GM18868 (cell line): Measurements from ENCODE around the gene SNRPN.
"Not testable (repeated sequence)": the region's sequence is repeated elsewhere in the genome, so short reads cannot be mapped to it uniquely, and the experiment has no call there.

Experiments used
- ATAC-seq: cut with Tn5 transposase; IDR thresholded peaks from one replicate; pipeline ENCODE4 v1.9.1; 2021; ENCODE audit warnings: mild to moderate bottlenecking, moderate library complexity; ENCODE audit not compliant: unreplicated experiment

Gene SNRPN

DNA sequence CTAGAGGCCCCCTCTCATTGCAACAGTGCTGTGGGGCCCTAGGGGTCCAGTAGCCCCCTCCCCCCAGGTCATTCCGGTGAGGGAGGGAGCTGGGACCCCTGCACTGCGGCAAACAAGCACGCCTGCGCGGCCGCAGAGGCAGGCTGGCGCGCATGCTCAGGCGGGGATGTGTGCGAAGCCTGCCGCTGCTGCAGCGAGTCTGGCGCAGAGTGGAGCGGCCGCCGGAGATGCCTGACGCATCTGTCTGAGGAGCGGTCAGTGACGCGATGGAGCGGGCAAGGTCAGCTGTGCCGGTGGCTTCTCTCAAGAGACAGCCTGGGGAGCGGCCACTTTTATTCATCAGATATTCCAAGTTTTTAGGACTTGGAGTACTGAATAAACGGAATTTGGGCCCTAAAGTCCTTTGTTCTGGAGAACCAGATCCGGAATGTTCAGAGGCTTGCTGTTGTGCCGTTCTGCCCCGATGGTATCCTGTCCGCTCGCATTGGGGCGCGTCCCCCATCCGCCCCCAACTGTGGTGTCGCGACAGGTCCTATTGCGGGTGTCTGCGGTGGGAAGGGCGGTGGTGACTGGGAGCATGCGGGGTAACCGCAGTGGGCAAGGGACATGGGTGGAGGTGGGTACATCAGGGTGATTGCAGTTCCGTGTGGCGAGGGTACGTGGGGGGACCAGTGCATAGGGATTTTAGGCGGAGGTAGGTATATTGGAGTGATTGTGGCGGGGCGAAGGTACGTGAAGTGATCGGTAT, at the start of gene SNRPN, which contains the start of gene SNURF:
Gene SNRPN (plus strand): TSS at position 205 of the 748 bp plus-strand sequence. CDS start 19,467 bp downstream, outside the sequence.
Gene SNURF (plus strand): TSS at position 205 of the 748 bp plus-strand sequence. CDS start 62 bp downstream, at position 267.
- ATAC-seq, result peak; percentile 54

DNA sequence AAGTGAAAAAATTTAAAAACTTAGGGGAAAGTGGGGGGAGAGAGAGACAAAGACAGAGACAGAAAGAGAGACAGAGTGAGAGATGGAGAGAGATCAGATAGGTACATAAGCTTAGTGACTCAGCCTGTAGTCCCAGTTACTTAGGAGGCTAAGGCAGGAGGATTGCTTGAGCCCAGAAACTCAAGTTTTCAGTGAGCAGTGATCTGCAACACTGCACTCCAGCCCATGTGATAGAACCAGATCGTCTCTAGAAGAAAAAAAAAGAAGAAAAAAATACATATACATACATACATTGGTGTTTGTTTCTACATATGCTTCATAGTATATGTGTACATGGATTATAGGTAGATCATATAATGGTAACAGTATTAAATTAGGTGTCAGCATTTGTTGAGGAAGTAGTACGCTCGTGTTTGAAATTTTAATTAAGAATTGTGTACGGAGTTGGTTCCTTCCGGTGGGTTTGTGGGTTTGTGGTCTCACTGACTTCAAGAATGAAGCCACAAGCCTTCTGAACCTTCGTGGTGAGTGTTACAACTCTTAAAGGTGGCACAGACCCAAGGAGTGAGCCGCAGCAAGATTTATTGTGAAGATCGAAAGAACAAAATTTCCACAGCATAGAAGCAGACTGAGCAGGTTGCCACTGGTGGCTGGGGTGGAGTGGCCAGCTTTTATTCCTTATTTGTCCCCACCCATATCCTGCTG, 38.3 kb upstream of the SNRPN start:
- ATAC-seq, result no peak

DNA sequence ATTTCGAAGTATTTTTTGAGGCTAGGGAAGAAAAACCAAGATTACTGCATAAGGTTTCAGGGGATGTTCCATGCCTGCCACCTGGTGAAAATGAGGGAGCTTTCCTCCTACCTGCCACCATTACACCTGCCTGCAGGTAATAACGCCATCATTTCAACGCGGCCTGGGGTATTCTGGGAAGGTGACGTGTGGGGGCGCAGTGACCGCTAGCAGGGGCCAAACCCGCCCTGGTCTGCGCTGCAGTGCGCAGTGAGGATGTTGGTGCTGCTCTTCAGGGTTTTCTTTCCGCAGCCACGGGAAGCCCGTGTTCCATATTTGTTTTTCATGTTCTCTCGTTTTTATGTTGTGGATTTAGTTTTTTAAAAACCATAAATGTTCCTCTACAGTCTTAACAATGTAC, 37.4 kb upstream of the SNRPN start:
- no peak for ATAC-seq

DNA sequence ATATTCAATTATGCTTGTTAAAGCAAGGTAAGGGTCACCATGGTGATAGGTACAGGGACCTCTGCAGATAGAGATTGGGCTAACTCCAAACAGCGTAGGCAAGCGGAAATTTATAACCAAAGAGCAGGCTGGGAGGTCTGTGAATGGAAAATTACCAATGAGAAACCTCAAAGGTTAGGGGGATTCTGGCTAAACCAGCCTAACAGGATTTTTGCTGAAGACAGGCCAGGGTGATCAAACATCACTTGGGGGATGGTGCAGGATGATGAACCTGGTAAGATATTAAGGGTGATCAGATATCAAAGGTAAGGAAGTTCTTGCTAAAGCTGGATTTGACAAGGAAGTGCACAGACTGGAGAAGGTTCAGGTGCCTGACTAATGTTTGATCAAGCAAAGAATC, 35.3 kb upstream of the SNRPN start:
- ATAC-seq, result no peak

DNA sequence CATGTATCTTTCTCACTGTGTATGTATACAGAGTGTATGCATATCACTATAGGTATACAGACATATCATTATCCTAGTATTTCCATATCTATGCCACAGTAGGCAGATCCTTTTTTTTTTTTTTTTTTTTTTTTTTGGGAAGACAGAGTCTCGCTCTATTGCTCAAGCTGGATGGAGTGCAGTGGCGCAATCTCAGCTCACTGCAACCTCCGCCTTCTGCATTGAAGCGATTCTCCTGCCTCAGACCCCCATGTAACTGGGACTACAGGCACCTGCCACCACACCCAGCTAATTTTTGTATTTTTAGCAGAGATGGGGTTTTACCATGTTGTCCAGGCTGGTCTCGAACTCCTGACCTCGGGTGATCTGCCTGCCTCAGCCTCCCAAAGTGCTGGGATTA, 32.0 kb upstream of the SNRPN start:
- ATAC-seq, result not testable (repeated sequence)

DNA sequence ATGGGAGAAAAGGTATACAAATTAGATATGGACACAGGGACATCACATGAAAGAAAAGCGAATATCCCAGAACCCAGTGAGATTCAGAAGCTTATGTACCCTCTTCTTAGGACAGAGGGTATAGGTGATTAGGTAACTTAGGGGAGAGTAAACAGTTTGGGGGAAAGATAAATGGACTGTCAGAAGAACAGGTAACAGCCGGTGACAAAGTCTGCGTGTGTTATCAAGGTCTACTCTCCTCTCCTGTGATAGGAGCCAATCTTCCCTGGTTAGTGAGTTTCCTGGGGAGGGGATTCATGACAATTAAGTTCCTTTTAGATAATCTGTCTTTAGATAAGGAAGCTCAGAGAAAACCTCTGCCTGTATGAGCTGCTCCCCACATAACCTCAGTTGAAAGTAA, 30.6 kb upstream of the SNRPN start:
- ATAC-seq, result no peak

DNA sequence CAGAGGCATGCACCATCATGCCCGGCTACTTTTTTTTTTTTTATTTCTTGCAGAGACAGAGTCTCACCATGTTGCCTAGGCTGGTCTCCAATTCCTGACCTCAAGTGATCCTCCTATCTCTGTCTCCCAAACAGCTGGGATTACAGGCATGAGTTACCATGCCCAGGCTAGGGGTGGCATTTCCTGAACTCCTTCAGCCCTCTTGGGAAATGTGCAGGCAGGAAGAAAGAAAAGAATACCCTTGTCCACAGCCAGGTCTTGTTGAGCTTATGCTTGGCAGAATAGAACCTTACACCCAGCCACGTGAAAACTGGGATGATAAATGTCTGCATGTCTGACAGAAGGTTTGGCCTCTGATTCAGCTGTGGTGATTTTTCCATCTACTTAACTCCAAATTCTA, 30.2 kb upstream of the SNRPN start:
- no peak for ATAC-seq

DNA sequence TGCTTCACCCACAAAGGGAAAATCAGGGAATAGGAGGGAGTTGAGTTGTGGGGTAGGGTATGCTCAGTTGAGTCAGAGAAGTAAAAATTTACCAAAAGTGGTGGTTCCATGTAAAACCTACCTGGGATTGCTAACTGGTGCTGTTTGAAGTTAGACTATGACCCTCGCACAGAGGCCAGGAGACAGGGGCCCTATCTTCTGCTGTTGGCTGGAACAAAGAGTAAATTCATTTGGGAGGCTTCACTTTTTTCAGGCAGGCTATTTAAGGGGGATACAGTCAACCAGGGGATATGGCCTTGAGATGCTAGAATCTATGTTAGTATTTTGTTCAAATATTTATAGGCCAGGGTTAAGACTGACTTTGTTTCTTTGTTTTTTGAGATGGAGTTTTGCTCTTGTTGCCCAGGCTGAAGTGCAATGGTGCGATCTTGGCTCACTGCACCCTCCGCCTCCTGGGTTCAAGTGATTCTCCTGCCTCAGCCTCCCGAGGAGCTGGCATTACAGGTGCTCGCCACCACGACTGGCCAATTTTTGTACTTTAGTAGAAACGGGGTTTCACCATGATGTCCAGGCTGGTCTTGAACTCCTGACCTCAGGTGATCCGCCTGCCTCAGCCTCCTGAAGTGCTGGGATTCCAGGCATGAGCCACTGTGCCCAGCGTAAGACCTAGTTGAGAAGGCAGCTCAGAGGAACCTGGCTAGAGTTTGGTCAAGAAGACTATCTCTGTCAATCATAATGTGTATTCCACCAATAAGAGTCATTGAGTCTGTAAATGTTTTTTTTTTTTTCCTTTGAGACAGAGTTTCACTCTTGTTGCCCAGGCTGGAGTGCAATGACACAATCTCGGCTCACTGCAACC, 22.7 kb upstream of the SNRPN start:
- not testable (repeated sequence) for ATAC-seq

DNA sequence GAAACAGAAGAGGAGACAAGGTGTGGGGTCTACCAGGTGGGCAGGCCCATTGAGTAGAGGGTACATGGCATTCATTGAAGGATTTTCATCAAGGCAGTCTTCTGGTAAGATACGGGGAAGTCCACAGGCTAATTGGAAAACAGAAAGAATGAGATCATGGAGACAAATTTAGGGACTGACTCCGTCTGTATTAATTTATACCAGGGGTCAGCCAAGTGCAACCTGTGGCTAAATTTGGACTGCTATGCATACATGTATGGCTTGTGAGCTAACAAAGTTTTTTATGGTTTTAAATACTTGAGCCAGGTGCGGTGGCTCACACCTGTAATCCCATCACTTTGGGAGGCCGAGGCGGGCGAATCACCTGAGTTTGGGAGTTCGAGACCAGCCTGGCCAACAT, 21.1 kb upstream of the SNRPN start:
- no peak for ATAC-seq

DNA sequence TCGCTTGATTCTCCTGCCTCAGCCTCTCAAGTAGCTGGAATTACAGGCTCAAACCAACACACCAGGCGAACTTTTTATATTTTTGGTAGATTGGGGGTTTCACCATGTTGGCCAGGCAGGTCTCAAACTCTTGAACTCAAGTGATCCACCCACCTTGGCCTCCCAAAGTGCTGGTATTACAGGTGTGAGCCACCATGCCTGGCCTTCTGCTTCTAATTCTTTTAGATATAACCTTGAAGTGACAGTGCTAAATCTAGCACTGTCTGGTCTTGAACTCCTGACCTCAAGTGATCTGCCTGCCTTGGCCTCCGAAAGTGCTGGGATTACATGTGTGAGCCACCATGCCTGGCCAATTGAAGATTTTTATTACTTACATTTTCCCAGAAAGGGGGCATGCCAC, 16.6 kb upstream of the SNRPN start:
- ATAC-seq, result not testable (repeated sequence)

DNA sequence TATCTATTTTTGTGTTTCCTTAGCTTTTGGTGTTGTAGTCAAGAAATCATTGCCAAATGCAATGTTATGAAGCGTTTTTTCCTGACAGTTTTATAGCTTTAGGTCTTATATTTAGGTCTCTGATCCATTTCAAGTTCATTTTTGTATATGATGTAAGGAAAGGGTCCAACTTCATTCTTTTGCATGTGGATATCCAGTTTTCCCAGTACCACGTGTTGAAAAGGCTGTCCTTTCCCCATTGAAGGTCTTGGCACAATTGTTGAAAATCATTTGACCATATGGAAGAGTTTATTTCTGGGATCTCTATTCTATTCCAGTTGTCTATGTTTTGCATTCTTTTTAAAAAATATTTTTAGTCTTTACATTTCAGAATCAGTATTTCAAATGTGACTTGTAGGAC, 14.6 kb upstream of the SNRPN start:
- ATAC-seq, result no peak

DNA sequence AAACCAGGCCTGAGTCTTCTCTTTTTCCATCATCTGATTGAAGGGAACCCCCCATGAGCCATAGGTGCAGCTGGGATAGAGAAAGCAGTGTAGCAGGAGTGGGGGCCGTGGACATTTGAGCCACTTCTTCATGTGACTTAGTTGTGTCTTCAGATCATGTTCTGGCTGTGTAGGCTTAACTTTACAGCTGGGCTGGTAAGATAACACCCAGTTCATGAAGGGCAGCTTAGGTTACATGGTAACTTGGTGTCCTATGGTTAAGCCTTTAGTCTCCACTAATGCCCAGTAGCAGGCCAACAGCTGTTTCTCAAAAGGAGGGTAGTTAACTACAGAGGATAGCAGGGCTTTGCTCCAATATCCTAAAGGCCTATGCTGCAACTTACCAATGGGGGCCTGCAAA, 11.4 kb upstream of the SNRPN start:
- no peak for ATAC-seq

DNA sequence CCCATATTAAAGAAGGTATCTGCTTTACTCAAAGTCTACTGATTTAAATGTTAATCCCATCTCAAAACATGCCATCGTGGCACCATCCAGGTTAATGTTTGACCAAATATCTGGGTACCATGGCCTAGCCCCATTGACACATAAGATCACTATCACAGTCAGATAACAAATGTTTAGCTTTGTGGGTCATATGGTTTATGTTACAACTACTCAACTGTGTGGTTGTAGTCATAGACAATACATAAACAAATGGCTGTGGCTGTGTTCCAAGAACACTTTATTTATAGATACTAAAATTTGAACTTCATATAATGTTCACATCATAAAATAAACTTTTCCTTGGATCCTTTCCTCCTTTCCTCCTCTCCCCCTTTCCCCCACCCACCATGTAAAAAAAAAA, 9.8 kb upstream of the SNRPN start:
- ATAC-seq, result no peak

DNA sequence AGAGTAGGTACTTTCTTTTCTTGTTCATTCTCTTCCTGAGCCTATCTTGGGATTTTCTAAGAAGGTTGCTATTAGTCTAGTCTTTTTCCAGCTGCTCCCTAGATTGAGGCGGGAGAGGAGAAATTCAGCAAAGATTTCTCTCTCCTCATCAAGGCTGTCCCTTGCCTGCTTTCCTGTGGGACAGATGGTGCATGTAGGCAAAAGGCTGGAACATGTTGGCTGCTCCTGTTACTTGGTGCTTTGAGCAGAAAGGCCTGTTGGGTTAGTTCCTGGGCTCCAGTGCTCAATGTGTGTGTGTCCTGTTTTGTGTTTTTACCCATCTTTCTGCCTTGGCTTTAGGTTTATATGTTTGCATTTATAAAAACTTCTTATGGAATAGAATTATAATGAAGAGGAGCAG, 9.1 kb upstream of the SNRPN start:
- no peak for ATAC-seq

DNA sequence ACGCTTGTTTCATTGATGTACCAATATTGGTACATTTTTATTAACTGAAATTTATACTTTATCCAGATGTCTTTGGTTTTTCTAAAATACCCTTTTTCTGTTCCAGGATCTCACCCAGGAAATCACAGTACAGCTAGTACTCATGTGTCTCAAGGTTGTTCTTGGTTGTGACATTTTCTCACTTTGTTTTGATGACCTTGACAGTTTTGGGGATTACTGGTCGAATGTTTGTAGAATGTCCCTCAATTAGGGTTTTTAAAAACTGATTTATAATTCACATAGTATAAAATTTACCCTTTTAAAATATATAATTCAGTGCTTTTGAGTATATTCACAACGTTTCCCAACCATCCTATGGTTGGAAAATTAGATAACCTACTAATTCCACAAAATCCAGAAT, 6.3 kb upstream of the SNRPN start:
- ATAC-seq, result no peak

DNA sequence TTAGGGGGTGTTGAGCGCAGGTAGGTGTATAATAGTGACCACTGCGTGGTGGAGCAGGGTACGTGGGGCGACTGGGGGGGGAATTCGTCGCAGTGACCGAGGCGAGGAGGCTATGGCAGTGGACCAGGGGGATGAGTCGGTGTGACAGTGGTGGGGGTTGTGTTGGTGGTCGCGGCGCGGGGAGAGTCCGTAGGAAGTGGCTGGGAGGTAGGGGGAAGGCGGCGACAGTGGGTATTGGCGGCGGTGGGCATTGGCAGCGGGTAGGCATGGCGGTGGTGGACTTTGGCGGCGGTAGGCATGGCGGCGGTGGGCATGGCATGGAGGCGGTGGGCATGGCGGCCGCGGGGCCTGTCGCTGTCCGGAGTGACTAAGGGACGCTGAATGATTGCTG, 739 bp downstream of the SNRPN start:
- ATAC-seq, result no peak

DNA sequence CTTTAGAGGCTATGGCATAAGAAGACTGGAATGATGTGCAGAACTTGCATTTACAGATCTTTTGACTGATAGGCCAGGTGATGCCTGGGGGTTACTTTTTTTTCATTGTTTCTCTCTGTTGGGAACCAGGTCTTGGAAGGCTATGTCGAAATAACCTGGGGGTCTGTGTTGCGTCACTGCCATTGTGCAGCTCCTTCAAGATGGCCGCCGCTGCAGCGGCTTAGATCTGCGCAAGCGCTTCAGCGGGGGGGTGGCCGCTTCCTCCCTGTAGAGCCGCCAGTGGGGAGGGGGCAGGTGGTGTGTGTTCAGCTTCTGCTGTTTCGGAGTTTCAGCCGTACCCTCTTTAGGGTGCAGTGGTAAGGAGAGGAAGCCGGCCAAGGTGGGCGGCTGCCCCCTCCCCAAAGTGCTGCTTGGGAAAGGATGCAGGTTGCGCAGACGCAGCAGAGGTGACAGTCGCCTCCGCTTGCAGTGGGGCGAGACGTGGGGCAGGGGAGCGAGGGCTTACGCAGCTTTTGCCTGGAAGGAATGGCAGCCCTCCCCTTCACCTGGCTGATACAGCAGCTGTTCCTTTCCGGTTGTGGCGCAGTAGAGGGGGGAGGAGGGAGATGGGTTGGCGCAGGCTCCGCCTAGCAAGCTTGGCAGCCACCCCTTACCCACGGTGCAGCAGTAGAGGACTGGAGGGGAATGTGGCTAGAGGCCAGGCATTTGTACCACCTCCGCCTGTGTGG, 1.5 kb downstream of the SNRPN start:
- ATAC-seq, result peak; percentile 82

DNA sequence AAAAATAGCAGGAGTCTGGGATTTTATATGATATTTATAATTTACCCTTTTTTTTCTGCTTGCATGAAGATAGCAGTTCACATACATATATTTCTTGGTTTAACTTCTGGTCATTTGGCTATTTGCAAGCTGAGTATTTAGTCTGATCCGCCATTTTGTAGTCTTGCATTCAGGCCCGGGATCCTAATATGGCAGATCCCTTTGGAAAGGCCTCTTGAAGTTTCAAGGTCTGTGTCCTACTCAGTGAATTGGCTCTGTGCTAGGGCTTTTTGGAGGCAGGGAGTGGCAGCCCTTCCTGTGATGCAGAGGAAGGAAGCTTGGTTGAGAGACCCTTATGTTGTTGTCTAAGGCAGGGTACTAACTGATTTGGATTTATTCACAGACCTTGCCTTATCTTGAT, 2.9 kb downstream of the SNRPN start:
- ATAC-seq, result no peak

DNA sequence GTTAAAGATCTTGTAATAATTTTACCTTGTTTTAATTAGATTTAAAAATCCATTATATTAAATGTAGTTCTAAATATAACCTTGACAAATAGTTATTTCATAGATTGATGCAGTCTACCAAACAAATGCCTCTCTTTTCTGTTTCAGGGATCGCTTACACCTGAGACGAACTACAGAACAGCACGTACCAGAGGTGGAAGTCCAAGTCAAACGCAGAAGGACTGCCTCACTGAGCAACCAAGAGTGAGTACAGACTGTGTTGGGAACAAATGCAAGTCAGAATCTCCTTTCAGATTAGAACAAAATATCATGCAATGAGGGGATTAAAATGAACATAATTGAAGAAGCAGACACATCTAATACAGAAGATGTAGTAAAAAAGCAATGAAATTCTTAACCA, 7.2 kb downstream of the SNRPN start:
- no peak for ATAC-seq

DNA sequence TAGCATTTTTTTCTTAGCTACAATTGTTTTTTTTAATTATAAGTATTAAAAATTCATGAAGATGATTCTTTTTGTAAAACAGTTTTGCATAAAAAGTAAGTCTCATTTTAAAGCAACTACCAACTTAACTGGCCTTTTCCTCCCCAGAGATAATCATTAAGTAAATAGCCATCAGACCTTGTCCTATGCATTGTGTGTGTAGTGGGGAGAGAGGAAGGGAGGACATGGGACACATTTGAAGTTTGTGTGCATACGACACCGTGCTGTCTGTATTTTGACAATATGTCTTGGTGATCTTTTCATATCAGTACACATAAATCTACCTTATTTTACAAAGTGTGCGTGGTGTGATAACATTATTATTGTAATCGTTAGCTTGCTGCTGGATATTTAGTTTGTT, 8.1 kb downstream of the SNRPN start:
- ATAC-seq, result no peak
